ENCODE results near the gene TP53TG3F. TPM values are rescaled to one million over a fixed set of nuclear protein-coding genes. Genes with fewer than 3 reads are reported as not detected.

The TP53TG3F gene
- total RNA-seq = not detected in 2 replicates

GRCh38 chr16:33459312-33459711 lies at the start of gene TP53TG3F:
Gene TP53TG3F (plus strand): TSS chr16:33459612. CDS start chr16:33459680, 68 bp downstream.

Other genes starting within 250 kb of the TP53TG3F start
- gene TP53TG3E, start 155.3 kb upstream of the TP53TG3F start, total RNA-seq = not detected in 2 replicates
- not detected in 2 replicates for gene TP53TG3B, start 98.8 kb upstream of the TP53TG3F start, total RNA-seq

Measured in dermis lymphatic vessel endothelial cell (primary cell).